GM11168 (cell line): Measurements from ENCODE around the gene AKR1C2.
"Not testable (repeated sequence)": the region's sequence is repeated elsewhere in the genome, so short reads cannot be mapped to it uniquely, and the experiment has no call there.

Experiments
- in situ Hi-C: fragments of 300-500 bp; cut with MboI; formaldehyde crosslinking; loops from one replicate; pipeline ENCODE4 v1.12.0; 2022; ENCODE audit warnings: low sequenced_read_pairs; ENCODE audit not compliant: unreplicated experiment

AKR1C2 gene

DNA sequence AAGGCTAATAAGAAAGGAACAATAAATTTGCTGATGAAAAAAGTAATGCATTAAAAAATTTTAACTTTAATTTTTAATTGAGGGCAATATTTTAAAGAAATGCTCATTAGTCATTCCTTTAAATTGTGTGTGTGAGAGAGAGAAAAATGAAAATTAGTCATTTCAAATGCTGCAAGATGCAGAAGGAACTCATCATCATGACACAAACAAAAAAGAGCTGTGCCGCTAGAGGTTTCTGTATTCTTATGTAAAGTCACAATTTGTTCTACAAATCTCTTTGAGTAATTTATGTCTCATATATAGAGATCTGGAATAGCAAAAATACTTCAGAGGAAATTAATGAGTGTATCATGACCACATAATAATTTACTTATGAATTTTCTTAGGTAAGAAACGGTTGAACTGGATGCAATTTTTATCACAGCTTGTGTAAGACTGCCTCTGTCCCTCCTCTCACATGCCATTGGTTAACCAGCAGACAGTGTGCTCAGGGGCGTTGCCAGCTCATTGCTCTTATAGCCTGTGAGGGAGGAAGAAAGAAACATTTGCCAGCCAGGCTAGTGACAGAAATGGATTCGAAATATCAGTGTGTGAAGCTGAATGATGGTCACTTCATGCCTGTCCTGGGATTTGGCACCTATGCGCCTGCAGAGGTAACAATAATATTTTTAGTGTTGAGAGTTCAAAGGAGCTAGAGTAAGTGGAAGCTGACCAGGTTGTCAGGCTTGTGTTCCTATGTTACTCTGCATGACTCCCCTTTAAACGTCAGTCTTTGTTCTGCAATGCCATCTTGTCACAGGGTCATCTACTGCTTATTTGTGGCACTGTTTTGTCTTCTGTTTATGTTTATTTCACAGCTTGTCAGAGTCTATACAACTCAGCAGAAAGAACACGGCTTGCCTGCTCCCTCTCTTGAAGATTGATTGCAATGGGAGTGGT, 40.5 kb downstream of the AKR1C2 start, which contains the start of gene AKR1C1:
Gene AKR1C1 (plus strand): TSS at position 540 of the 939 bp plus-strand sequence. CDS start 30 bp downstream, at position 570.
- in situ Hi-C loops: not testable (repeated sequence)

DNA sequence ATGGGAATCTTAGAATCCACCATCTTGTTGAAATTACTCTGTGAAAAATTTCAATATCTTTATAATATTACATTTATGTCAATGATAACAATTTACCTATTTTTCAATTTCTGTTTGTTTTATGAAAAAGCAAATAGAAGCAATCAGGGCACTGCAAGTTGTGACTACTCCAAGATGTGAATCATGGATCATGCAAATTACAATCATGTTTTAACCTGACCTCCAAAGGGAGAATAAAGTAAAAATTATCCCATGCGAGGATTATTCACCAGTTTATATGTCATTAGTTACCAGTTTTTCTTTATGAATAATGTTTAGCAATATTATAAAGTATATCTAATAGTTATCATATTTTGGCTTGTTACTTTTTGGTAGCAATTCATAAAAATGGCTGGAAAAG, 41.3 kb downstream of the AKR1C2 start:
- in situ Hi-C loops: not testable (repeated sequence)

DNA sequence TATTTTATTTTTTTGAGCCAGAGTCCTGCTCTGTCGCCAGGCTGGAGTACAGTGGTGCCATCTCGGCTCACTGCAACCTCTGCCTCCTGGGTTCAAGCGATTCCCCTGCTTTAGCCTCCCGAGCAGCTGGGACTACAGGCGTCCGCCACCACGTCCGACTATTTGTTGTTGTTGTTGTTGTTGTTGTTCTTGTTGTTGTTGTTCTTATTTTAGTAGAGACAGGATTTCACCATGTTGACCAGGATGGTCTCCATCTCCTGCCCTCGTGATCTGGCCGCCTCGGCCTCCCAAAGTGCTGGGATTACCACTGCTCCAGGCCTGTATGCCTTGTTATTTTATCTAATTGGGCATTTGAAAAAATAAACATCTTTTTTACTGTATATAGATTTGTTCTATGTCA, 42.1 kb downstream of the AKR1C2 start:
- in situ Hi-C loops: not testable (repeated sequence)

DNA sequence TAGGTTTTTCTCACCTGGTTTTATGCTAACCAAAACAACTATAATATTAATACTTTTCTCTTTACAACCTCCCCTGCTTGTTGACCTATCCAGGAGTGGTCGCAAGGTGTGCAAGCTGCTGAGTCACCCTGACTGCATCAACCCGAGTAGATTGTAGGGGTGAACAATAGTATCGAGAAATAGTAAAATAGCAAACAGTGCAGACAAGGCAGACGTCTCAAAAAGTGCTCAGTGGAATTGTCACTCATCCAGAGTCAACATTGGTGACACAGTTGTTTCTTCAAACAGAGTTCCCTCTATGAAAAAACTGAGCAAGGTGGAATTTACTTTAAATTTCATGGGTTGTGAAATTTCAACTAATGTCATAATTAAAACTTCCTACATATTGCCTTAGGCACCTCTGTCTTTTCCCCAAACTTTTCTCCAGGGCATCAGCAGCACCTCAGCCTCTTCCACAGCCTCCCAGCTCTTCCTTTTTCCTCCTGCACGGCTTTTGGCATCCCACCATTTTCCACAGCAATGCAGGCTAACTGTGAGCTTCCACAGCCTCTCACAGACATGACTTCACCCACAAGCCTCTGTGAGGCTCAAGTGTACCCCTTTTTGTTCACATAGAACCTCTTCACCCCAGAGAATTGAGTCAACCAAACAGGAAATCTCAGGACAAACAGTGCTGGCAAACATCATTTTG, 46.6 kb downstream of the AKR1C2 start:
- in situ Hi-C loops: loop anchor here (5.0 kb wide), 1 partner anchor 50 kb away; no protein-coding TSS in a partner anchor

DNA sequence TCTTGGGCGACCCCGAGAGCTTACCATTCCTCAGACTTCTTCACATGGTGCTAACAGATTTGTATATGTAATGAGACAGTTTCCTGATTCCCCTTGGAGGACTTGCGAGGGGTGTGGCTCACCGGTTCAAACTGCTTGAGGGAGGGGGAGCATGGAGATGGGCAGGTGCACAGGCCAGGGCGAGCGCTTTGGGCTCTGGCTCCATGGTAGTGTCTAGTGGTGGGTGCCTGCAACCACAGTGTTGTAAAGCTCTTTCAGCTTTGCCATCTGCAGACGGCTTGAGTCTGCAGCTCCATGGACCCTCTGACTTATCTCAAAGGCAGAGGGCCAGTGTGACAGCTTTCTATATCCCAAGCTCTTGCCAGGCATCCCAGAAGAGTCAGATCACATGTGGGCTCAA, 47.6 kb downstream of the AKR1C2 start:
- in situ Hi-C loops: loop anchor here (5.0 kb wide), 1 partner anchor 51 kb away; no protein-coding TSS in a partner anchor

DNA sequence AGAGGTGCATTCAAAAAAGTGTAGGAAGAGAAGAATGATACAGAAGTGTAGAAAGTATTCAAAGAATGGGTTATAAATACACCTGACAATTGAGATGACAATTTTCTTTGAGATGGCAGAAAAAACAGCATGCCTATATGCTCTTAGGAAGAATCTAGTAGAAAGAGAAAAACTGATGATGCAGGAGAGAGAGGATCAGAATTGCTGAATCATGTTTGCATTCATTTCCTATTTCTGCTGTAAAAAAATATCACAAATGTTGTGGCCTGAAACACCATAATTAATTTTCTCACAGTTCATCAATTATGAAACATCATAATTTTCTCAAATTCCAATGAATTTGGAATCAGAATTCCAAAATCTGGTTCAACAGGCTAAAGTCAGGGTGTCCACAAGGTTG, 50.3 kb downstream of the AKR1C2 start:
- in situ Hi-C loops: no loop called here

DNA sequence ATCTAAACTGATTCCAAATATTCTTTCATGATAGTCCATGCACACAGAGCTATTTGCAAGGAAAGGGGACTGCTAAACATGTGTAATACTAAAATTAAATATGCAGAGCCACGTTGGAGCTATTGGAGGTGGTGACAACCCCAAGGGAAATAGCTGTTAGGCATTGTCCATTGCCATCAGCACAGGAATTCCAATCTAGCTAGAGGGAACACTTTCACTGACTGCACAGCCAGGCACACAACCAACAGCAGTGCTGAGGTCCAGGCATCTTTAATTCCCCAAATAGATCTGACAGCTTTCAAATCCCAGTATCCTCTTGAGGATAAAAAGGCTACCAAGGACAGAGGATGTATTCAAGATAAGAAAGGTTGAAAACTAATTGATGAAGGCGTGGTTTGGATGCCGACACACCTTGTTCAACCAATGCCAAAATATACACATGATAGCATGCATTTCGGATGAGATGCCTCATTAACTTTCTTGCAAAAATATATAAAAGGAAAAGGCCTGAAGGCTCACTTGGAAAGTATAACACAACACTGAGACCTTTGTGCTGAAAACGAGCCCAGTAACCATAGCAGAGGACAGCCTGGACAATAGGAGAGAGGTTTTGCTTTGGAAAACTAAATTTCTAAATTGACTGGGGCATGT, 52.0 kb downstream of the AKR1C2 start:
- in situ Hi-C loops: not testable (repeated sequence)

DNA sequence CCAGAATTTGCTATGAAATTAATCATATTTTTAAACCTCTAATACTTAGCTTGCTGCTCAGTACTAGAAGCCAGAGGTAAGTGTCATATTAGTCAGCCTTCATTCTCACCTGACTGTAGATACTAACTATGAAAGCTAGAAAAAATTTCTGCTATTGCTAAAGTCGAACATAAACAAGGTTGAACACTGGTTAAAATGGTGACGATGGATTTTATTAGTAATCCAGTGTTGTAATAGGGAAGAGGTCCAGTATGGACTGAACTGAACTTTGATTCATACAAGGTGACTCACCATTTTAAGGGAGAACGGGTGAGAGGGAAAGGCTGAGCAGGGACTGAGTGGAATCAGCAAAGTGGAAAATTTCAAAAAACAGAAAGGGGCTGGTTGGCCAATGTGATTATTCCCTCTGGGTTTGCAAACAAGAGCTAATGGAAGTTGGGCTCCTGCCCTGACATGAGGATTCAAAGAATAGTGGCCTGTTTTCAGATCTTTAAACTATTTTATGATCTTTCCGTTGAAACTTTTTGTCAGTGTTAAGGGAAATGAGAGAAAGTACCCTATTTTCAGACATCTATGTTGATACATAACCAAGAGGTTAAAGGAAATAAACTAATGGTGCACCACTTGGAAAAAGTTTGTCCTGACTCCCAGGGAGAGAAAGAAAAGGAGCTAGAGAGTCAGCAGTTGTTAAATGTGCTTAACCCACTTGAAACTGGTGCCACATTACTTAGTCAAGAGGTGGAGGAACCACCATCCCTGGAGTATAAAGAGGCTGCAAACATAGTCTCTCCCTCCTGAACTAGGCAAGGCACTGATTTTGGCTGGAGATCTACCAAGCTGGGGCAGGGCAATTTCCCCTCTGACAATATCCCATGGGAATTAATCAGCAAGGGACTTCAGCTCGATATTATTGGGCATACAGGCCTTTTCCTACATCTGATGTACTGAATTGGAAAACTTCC, 55.7 kb downstream of the AKR1C2 start:
- in situ Hi-C loops: no loop called here

DNA sequence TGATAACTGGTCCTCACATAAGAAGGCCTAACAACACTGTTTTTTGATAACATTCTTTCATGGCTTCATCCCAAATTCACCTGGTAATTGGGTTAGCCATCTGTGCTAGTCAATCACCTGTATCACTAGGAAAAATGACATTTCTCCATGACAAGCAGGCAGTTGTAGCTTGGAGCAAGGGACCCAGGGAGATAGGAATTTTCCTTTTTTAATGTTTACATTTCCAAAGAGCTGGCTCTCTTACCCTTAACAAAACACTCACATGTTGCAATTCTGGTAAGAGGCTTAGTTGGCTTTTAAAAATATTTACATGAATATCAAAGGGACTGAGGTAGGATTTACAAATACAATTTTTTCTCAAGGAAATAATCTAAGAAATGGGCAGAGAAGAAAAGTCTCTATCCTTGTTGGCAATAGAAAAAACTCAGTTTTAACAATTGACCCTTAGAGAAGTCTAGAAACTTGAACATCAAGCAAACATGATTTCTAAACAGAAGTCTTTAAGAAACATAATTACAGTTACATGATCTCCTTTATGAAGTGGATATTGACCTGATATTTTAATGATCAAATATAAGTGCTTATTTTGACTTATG, 56.5 kb downstream of the AKR1C2 start:
- in situ Hi-C loops: no loop called here

DNA sequence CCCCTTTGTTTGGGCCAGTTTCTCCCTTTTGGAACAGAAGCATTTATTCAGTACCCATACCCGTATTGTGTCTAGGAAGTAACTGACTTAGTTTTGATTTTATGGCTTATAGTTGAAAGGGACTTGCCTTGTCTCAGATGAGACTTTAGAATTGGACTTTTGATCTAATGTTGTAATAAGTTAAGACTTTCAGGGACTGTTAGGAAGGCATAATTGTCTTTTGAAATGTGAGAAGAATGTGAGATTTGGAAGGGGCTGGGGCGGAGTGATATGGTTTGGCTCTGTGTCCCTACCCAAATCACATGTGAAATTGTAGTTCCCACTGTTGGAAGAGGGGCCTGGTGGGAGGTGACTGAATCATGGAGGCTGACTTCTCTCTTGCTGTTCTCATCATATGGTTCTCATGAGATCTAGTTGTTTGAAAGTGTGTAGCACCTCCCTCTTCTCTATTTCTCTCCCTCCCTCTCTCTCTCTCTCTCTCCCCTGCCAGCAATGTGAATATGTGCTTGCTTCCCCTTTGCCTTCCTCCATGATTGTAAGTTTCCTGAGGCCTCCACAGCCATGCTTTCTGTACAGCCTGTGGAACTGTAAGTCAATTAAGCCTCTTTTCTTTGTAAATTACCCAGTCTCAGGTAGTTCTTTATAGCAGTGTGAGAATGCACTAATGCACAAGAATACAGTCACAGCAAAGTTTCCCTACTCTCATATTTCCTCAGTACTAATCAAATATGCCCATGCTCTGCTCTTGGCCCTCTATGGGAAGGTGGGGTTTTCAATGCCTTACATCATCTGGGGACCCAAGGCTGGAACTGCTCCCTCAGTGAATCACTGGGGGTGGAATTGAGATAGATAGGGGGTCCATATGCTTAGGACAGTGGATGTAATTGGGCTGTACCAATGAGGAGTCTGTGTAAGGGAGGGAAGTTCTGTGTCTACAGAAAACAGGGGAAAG, 57.6 kb downstream of the AKR1C2 start:
- in situ Hi-C loops: no loop called here

DNA sequence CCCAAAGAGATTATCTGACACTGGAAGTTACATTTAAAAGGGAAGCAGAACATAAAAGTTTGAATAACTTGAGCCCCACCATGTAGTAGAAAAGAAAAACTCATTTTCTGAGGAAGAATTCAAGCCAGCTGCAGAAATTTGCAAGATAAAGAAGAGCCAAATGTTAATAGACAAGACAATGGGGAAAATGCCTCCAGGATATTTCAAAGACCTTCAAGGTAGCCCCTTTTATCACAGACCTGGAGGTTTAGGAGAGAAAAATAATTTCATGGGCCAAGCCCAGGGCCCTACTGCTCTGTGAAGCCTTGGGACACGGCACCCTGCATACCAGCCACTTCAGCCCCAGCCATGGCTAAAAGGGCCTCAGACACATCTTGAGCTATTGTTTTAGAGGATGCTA, 58.8 kb downstream of the AKR1C2 start:
- in situ Hi-C loops: no loop called here

DNA sequence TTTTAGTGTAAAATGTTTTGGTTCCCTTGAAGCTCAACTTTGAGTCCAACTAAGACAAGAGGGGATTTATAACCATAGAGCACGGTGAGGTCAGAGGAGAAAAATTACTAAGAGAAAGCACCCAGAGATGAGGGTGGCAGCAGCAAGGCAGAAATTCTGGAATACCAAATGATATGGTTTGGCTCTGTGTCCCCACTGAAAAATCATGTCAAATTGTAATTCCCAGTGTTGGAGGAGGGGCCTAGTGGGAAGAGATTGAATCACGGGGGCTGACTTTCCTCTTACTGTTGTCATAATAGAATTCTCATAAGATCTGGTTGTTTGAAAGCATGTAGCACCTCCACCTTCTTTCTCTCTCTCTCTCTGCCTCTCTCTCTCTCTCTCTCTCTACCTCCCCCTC, 59.8 kb downstream of the AKR1C2 start:
- in situ Hi-C loops: no loop called here

DNA sequence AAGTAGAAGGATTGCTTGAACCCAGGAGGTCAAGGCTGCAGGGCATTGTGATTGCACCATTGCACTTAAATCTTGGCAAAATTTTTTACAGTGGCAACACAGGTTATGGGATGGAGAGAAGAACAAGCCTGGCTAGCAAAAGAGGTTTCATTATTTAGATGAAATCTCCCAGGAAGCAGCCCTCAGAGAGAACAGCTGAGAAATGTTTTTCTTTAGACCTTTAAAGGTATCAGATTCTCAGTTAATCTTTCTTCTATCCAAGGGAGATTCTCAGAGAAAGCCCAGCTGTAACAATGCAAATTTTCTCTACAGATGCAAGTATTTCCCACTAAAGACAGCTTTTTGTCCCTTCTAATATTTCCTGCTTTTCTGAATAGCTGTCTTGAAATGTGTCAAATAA, 60.2 kb downstream of the AKR1C2 start:
- in situ Hi-C loops: not testable (repeated sequence)

DNA sequence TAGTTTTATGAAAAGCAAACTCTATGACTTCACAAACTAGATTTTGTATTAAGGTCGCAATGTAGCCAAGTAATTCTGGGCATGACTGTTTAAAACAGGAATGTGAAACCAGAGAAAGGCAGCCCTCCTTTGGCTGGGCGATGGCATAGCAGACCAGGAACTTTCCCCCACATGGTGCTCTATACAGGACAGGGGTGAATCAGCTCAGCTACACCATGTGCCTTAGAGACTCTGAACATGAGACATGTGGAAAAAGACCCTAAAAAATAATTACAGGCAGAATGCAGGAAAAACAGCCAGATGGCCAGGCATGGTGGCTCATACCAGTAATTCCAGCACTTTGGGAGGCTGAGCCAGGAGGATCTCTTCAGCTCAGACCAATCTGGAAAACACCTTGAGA, 60.7 kb downstream of the AKR1C2 start:
- in situ Hi-C loops: not testable (repeated sequence)

DNA sequence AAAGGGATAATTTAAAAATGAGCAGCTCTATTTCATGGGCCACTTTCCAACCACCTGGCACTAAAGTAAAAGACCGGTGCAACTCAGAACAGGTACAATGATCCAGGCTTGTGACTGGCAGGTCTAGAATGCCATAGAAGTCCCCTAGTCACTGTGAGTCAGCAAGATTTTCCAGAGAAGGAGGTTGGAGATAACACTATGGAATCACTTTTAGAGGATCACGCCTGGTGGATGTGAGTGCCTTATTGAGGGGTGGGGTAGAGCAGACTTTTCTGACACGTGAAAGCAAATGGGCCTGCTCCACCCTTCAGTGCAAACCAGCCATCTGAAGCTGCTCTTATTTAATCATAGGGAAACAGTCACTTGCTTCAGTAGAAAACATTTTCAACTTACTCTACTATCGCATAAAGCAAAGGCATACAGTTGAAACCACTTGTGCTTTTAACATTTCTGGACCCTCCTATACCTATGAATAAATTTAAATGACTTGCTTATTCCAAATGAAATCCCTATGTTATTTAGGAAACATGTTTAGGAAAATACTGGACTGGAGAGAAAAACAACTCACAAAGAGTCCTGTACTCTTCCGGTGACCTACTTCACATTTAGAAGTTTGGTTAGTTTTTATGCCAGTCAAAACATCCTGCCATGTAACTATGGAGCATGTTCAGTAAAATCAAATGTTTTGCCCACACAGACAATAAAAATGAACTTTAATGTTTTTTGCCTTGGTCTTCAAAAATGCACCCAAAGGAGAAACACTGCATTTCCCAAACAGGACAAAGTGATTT, 61.9 kb downstream of the AKR1C2 start:
- in situ Hi-C loops: no loop called here

DNA sequence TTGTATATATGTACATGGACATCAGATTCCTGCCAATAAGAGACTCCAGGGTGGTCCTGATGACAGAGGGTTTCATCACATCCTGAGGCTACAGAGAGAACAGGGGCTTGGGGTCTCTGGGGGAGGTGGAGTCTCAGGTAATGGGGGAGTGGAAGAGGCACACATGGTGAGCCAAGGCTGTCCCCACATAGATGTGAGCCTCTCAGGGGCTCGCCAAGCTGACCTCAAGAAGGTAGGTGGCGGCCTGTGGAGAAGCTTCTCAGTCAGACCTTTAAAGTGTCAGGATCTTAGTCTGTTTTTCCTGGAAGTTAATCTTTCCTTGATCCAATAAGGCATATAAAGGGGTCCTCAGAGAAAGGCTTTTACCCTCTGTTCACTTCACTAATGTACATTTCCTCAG, 62.7 kb downstream of the AKR1C2 start:
- in situ Hi-C loops: not testable (repeated sequence)

DNA sequence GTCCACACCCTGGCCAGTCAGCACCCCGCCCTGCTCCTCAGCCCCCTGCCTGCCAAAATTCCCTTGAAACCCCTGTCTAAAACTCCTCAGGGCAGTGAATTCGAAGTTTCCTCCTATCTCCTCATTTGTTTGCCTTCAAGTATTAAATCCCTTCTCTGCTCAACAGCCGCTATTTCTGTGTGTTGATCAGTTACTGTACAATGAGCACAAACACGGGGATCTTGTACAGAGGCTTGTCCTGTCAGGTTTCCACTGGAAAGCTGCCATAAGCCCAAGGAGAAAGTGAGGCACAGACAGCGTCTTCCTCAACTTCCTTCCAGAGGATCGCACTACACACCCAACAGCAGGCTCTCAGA, 63.6 kb downstream of the AKR1C2 start:
- in situ Hi-C loops: not testable (repeated sequence)
